PC-9 (cell line): ENCODE results near the gene RHOB.

Experiments
- EZH2 ChIP-seq: fragments of 200-600 bp; sonication (generic); IDR thresholded peaks from 2 replicates; pipeline ENCODE4 v1.8.0; 2017; ENCODE audit warnings: antibody characterized with exemption, low read depth
- TF ChIP-seq, protein P1 (sequence below): fragments of 200-600 bp; sonication (generic); conservative IDR thresholded peaks from 2 replicates; pipeline ENCODE4 v1.6.1; 2017; ENCODE audit warnings: mixed run types, antibody characterized with exemption, mild to moderate bottlenecking, moderate library complexity

DNA sequence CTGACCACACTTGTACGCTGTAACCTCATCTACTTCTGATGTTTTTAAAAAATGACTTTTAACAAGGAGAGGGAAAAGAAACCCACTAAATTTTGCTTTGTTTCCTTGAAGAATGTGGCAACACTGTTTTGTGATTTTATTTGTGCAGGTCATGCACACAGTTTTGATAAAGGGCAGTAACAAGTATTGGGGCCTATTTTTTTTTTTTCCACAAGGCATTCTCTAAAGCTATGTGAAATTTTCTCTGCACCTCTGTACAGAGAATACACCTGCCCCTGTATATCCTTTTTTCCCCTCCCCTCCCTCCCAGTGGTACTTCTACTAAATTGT, 2.1 kb downstream of the RHOB start:
- TF ChIP-seq, protein P1, sequence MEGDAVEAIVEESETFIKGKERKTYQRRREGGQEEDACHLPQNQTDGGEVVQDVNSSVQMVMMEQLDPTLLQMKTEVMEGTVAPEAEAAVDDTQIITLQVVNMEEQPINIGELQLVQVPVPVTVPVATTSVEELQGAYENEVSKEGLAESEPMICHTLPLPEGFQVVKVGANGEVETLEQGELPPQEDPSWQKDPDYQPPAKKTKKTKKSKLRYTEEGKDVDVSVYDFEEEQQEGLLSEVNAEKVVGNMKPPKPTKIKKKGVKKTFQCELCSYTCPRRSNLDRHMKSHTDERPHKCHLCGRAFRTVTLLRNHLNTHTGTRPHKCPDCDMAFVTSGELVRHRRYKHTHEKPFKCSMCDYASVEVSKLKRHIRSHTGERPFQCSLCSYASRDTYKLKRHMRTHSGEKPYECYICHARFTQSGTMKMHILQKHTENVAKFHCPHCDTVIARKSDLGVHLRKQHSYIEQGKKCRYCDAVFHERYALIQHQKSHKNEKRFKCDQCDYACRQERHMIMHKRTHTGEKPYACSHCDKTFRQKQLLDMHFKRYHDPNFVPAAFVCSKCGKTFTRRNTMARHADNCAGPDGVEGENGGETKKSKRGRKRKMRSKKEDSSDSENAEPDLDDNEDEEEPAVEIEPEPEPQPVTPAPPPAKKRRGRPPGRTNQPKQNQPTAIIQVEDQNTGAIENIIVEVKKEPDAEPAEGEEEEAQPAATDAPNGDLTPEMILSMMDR: no peak
- no peak for TF ChIP-seq EZH2
